HG03378 (cell line): Measurements from ENCODE around the gene FN1.

ENCODE experiments used
- ATAC-seq: cut with Tn5 transposase; IDR thresholded peaks from one replicate; pipeline ENCODE4 v1.9.1; 2021; ENCODE audit warnings: mild to moderate bottlenecking, moderate library complexity; ENCODE audit not compliant: unreplicated experiment

The FN1 gene

DNA sequence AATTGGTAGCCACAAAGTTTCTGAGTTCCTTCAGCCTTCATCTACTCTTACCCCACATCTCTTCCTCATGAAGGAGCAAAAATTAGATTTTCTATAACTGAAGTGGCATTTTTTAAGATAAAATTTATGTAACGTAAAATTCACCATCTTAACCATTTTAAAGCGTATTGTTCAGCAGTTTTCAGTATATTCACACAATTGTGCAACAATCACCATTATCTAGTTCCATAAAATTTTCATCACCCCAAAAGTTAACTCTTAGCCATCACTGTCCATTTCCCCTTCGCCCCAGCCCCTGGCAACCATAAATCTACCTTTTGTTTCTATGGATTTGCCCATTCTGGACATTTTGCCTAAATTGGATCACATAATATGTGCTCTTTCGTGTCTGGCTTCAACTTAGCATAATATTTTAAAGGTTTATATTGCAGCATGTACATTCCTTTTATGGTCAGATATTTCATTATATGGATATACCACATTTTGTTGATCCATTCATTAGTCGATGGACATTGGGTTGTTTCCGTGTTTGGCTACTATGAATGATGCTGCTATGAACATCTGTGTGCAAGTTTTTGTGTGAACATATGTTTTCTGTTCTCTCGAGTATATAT, 79.4 kb downstream of the FN1 start:
- no peak for ATAC-seq

DNA sequence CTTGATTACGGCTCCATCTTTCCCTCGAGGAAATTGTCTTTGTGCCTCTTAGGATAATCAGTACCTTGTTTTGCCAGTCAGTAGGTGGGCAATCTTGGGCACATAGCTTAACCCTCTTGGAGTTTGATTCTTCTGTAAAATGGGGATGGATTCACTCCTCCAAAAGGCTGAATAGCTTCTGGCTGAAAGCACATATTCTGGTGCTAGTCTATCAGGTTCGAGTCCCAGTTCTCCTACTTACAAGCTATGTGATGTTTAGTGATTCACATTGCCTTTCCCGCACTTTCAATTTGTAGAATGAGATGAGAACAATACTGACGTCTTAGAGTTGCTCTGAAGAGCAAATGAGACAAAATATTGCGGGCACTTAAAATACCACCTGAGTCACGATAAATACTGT, 80.1 kb downstream of the FN1 start:
- no peak for ATAC-seq

DNA sequence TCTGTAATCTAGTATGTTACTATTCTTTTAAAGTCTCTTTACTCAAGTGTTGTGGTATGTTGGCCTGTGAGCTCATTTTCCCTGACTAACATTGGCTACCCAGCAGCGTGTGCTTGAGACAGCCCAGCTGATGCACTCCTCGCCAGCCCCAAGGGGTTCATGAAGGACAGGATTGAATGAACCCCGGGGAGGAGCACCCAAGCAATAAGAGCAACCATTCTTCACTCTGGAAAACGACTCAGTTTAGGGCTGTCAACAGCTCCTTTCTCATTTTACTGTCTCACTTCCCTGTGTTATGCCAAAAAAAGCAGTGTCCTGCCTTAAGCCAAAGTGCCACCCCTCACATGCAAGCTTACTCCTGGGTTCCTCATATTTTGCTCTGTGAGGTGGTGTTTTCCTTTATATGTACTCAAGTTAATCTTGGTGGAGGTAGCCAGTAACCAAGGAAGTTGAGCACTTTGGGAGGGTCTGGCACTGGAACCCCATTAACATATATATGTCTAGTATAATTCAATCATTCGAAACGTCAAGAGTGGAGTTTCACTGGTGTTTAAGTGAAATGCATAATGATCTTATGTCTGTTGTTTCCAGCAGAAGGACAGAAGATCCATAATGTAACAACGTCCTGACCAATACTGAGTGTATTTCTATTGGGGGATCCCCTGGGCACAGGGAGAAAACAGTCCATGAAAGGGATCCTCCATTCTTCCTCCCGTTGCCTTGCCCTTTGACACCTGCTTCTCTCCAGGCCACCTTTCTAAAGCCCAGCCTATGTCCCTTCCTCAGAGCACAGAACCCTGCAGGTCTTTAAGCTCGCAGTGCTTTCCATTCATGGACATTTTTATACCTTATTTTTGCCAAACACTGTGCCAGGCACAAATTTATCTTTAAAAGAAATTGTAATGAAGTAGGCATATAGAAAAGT, 80.8 kb downstream of the FN1 start:
- ATAC-seq, result no peak

DNA sequence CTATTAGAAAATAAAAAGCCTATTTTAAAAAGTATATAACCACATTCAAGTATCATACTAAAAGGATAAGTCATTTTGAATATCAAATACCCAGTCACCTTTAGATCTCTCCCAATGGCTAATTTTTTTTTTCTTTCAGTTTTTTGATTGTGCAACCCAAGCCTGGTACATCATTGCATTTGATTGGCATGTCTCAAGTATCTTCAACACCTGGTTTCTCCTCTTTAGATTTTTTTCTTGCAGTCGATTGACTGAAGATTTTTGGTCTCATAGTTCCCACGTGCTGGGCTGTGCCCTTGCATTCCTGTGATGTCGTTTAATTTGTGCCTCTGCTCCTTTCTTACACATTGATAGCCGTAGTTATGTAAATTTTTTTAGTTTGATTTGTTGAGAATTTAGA, 83.3 kb downstream of the FN1 start:
- ATAC-seq, result no peak

GRCh38 chr2:215347878-215348277, 88.0 kb downstream of the FN1 start:
- no peak for ATAC-seq

DNA sequence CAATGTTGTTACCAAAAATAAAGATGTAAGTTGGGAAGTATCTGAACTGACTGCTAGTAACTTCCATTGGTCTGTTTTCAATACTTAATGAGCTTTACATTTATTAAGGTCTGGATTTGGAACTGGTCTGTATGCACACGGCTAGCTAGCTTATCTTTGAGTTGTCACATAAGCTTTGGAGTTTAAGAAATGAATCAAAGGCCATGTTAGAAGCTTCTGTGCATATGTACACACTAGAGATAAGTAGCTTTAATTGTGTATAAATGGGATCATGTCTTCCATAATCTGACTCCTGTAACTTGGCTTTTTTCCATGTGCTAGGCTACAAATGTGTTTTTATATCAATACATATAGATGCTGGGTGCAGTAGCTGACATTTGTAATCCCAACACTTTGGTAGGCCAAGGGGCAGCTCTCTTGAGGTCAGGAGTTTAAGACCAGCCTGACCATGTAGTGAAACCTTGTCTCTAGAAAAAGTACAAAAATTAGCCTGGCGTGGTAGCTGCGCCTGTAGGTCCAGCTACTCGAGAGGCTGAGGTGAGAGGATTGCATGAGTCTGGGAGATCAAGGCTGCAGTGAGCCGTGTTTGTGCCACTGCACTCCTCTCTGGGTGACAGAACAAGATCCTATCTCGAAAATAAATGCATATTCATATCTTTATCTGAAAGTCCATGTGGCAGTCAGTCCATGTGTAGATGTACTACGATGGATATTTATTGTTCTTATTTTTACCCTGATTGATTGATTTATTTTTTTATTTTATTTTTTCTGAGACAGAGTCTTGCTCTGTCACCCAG, 96.8 kb downstream of the FN1 start:
- no peak for ATAC-seq

DNA sequence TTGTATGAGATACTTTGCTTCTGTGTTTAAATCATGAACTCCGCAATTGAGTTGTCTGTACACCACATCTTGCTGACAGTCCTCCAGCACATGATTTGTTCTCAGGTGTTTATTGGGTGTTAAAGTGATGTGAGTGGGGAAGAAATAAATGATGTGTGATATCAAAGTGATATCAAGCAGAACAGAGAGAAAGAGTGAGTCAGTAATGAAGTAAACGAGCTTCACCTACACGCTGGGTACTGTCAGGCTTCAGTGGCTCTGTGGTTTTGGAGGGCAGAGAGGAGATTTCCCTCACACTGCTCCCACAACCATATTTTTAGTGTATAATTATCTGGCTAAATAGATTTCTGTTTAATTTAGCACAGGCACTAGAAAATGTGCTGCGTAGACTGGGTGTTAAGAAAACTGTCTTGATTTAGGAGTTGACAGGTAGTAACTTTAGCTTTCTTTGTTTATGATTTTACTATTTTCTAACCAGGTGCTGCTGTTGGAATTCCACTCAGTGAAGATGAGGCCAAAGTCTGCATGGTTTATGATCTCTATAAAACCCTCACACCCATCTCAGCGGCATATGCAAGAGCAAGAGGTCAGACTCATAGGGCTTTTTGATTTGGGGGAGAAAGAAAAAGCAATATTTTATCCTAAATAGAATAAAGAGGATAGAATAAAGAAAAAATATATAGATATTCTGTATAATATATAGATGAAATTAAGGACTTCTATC, 102.8 kb downstream of the FN1 start:
- ATAC-seq, result peak; percentile 90

DNA sequence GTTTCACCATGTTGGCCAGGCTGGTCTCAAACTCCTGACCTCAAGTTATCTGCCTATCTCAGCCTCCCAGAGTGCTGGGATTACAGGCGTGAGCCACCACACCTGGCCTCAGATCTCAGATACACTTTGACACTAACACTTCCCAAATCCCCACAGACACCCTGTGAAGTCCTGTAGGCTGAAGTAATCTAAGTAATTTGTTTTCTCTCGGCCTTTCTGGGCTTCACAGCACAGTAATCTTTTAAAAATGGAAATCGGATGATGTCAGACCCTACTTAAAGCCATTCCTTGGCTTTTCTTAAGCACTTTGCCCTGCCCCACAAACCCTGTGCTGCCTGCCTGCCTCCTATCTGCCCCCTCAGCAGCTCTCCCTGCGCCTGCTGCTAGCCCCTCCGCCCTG, 107.8 kb downstream of the FN1 start:
- ATAC-seq, result no peak

DNA sequence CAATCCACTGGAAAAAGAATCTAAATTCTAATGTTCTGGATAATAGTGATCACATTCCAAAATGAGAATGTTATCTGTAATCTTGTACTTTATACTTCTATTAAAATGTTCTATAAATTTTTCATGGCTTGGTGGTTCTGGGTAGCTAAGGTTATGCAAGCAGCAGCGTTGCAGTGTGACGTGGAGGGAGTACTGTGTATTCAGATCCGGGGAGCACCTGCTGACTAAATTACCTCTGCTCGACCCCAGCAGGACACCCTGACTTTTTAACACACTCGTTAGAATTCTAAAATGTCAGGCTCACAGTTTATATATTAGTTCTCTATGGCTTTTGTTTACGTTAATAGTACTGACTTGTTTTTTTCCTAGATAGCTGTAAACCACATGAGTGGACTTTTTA, 111.1 kb downstream of the FN1 start:
- no peak for ATAC-seq

- ATAC-seq, result no peak
Measured at GRCh38 chr2:215320679-215321078, 115.2 kb downstream of the FN1 start.

DNA sequence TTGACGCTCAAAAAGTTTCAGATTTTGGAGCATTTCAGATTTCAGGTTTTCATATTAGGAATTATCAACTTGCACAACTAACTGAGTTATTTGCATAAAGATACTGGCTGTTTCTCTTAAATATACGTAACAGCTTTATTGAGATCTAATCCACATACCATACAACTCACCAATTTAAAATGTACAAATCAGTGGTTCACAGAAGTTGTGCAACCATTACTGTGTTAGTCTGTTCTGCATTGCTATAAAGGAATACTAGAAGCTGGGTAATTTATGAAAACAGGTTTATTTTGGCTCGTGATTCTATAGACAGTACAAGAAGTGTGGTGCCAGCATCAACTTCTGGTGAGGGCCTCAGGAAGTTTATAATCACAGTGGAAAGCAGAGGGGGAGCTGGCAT, 115.8 kb downstream of the FN1 start:
- no peak for ATAC-seq

DNA sequence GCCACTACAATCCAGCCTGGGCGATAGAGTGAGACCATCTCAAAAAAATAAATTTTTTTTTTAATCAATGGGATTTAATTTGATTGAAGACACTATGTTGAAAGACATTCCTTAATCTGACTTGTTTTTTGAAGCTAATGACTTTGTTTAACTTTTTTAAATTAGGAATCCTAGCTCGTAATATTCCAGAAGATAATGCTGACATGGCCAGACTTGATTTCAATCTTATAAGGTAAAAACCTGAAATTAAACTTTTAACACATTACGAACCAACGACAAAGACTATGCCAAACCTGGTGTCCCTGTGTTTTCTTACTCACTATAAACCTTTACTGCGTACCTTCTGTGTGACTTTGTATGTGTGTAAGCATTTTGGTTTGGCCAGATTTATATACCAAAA, 116.4 kb downstream of the FN1 start:
- no peak for ATAC-seq

GRCh38 chr2:215316336-215316735, 119.5 kb downstream of the FN1 start:
- ATAC-seq, result no peak

- ATAC-seq, result no peak
Measured at GRCh38 chr2:215315301-215315700, 120.6 kb downstream of the FN1 start.

GRCh38 chr2:215314896-215315295, 121.0 kb downstream of the FN1 start:
- no peak for ATAC-seq

DNA sequence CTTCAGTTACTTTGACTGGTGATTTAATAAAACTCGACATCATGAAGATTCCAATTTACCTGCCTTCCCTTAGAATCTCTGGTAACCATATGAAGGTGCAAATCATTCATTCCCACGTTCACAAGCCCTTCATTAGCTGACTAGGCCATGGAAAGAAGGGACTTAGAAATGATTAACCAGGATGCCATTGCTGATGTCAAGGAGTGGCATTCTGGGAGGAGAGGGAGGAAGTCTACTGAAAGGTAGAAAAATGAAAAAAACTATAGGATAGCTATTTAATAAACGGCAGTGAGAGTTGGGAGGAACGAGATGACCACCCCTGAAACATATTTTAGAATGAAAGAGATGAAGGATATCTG, 122.6 kb downstream of the FN1 start:
- no peak for ATAC-seq

DNA sequence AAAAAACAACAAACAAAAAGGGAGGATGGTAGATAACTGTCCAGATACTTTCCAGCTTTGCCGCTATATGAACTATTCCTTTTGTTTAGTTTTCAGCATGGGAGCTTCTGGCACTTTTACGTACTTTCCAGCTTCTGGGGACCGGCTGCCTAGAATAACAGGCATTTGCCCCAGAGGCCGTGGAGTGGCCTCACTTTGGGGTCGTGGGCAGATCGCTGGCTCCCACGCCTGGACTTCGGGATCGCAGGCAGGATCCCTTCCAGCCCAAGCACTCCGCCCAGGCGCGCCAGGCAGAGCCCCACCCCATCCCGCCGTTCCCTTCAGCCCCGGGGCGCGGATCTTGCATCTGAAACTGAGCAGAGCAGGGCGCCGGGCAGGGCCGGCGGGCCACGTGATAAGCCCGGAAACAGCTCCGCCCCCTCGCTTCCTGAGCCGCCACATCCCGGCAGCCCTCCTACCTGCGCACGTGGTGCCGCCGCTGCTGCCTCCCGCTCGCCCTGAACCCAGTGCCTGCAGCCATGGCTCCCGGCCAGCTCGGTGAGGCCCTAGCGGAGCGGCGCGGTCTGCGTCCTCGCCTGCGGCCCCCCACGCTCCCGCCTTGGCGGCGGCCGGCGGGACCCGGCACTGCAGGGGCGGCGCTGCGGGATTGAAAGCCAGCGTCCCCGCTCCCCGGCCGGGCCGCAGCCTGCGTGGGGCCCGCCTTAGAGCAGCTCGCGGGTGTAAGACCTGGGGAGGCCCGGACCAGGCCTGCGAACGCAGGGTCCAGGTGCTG, 124.1 kb downstream of the FN1 start, which contains the start of gene ATIC:
TSS of gene ATIC (plus strand) at position 435 of the 772 bp plus-strand sequence. CDS start at position 519, 84 bp downstream.
- ATAC-seq, result peak; percentile 97

DNA sequence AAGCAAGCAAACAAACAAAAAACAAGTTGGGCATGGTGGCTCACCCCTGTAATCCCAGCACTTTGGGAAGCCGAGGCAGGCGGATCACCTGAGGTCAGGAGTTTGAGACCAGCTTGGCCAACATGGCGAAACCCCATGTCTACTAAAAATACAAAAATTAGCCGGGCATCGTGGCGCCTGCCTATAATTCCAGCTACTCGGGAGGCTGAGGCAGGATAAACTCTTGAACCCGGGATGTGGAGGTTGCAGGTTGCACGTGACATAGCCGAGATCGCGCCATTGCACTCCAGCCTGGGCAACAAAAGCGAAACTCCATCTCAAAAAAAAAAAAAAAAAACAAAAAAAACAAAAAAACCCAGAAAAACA, 124.6 kb downstream of the FN1 start:
- peak; percentile 13 for ATAC-seq
